ENCODE results near the gene CANX. TPM values are rescaled to one million over a fixed set of nuclear protein-coding genes. Genes with fewer than 3 reads are reported as not detected.

CANX gene
- total RNA-seq, 1 donor from 2014 or later, result 641 TPM

DNA sequence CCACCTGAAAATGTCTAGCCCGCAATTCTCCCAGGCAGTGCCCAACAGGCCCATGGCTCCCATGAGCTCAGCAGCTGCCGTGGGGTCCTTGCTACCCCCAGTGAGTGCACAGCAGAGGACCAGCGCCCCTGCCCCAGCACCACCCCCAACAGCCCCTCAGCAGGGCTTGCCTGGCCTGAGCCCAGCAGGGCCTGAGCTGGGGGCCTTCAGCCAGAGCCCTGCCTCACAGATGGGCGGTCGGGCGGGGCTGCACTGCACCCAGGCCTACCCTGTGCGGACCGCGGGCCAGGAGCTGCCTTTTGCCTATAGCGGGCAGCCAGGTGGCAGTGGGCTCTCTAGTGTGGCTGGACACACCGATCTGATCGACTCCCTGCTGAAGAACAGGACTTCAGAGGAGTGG lies 75.7 kb downstream of the CANX start:
- no peak for DNase-seq (ENCODE audit: low read depth)

DNA sequence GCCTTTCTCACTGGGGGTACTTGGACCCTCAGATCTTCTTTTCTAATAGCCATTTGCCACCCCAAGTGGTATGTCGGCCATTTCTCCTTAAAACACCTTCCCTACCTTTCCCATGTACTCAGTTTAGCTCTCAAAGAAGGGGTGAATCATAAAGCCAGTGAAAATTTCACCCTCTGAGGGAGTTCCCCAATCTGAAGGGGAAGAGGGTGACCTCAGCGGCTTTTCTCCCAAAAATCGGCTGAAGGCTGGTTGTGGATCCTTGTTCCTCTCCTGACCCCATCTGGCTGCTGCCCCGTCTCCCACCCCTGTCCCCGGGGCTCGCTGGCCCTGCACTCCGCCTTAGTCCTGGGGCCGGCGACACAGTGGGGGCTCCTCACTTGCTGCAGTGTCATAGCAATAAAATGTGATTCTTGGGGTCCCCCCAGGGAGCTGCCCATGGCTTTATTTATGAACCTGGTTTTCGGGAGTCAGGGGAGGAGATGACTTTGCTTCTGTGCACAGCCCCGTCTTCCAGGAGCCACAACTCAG lies 77.7 kb downstream of the CANX start:
- DNase-seq (ENCODE audit: low read depth), result no peak

DNA sequence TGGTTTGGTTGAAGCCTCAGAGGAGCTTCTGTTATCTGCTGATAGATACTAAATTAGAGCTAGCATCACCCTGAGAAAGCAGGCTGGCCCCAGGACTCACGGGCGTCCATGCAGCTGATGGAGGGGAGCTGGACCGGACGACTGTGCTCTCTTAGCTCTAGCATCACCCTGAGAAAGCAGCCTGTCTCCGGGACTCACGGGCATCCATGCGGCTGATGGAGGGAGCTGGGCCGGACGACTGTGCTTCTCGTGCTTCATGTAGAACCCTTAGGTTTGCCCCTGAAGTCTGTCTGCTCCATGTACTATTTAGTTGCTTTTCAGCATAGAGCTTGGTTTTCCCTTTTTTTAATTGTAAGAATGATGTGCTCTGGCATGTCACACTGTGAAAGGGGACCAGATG lies 78.7 kb downstream of the CANX start:
- no peak for DNase-seq (ENCODE audit: low read depth)

DNA sequence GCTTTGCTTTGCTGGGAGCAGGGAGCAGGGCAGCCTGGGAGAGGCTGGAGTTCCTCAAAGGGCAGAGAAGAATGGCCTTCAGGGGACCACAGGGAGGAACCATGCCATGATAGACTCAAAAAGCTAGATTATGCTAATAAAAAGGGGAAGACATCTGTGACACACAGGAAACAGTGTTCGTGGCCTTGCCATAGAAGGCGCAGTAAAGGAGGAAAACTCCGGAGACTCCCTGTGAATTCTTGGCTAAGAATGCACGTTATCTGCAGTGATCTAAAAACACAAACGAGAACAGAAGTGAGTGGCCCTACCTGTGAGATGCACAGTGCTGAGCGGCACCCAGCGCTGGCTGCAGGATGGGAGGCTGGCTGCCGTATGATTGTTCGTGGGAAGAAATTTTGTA lies 79.1 kb downstream of the CANX start:
- DNase-seq (ENCODE audit: low read depth), result no peak

DNA sequence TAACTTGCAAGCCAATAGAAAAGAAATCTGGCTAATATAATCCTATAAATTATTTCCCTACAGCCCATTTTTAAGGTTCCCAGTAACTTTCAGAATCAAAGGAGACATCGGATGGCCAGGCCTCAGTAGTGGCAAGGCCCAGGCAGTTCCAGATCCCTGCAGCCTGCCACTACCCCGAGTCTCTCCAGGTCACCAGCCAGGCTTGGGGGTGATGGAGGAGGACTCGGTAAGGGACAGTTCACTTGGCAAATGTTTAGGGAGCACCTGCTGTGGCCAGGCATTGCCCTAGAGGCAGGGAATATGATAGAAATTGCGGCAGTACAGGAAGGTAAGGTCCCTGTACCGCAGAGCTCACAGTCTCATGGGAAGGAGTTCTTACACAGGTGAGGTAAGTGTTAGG lies 79.8 kb downstream of the CANX start:
- DNase-seq (ENCODE audit: low read depth), result no peak

DNA sequence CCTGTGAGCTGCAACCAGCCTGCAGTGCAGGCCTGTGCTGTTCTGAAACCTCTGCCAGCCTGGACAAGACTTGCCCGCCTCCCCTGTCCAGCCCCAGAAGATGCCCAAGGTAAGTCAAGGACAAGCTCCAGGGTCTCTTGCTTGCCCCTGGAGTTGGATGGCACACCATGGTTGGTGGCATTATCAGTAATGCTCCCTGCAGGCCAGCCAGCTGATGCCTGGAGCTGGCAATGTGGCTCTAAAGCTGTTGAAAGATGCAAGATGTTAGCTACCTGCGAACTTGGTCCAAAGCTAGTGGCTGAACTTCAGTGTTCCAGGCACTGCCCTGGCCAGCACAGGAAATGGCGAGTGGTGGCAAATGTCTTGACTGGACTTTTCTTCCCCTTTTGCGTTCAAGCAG lies 81.1 kb downstream of the CANX start:
- no peak for DNase-seq (ENCODE audit: low read depth)

DNA sequence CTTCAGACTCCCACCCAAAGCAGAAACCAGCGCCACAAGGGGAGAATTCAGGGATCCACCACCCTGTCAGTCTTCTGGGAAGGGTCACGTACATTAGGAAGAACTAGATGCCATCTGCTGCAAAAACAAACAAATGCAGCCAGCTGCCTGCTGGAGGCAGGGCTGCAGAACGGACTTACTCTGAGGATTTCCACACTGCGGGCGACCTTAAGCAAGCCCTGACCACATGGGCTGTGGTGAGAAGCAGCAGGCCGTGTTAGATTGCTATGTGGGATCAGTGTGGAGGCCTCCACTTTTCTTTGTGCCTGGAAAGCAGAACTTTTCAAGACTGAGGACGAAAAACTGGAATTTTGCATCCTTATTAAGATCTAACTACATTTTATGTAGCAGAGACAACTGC lies 81.6 kb downstream of the CANX start:
- no peak for DNase-seq (ENCODE audit: low read depth)

Other genes starting within 250 kb of the CANX start
- gene RUFY1, start 148.4 kb upstream of the CANX start, total RNA-seq, result 36.9 and 38.2 TPM in 2 replicates
- 221 and 258 TPM in 2 replicates for gene HNRNPH1, start 75.3 kb upstream of the CANX start, total RNA-seq
- gene CBY3, start 17.9 kb upstream of the CANX start, total RNA-seq, result not detected in 2 replicates
- gene MAML1, start 33.9 kb downstream of the CANX start, total RNA-seq, result 13.8 and 14.0 TPM in 2 replicates
- 0.94 and 1.0 TPM in 2 replicates for gene LTC4S, start 95.0 kb downstream of the CANX start, total RNA-seq
- 125 and 135 TPM in 2 replicates for gene MGAT4B, start 107.9 kb downstream of the CANX start, total RNA-seq
- gene SQSTM1, start 121.9 kb downstream of the CANX start, total RNA-seq, result 551 and 593 TPM in 2 replicates
- 22.5 and 30.1 TPM in 2 replicates for gene MRNIP, start 159.8 kb downstream of the CANX start, total RNA-seq
- gene TBC1D9B, start 208.9 kb downstream of the CANX start, total RNA-seq, result 82.2 and 98.3 TPM in 2 replicates

Data from myocyte (in vitro differentiated cells).